Caco-2 (cell line): Measurements from ENCODE around the gene FMN1. TPM values are rescaled to one million over a fixed set of nuclear protein-coding genes. Genes with fewer than 3 reads are reported as not detected.

Source experiments
- BruUV-seq: library from RNA; stranded (reverse); fragments of 400-500 nt; replicated peaks from 2 replicates; lab custom pipeline; 2021; lab: Mats Ljungman, UMichigan
- CTCF ChIA-PET: fragments of 300-600 bp; sonication (Branson Sonifier 250); formaldehyde crosslinking; loops from one replicate; lab custom pipeline; 2022; ENCODE audit warnings: antibody characterized with exemption; lab: Charles Lee
- POLR2A ChIA-PET: fragments of 300-600 bp; sonication (Branson Sonifier 250); formaldehyde crosslinking; loops from one replicate; lab custom pipeline; 2022; ENCODE audit warnings: antibody characterized with exemption; lab: Charles Lee
- DNase-seq, 2 experiments: peaks; one replicate each; pipeline versions ENCODE4 v3.0.0 to v3.0.0-alpha.2; 2020 to 2022
- H3K27me3 ChIP-seq: replicated peaks from 2 replicates; pipeline ENCODE4 v1.6.0; 2011; ENCODE audit warnings: low read length; ENCODE audit not compliant: control insufficient read depth, insufficient read depth
- H3K36me3 ChIP-seq: 2 replicates; pipeline ENCODE4 v1.5.1; 2011; ENCODE audit warnings: low read length; ENCODE audit not compliant: control insufficient read depth, insufficient read depth
- H3K4me1 ChIP-seq: fragments of 250-450 bp; sonication (Bioruptor Pico); 2 replicates; pipeline ENCODE4 v1.5.1; 2020; ENCODE audit warnings: mild to moderate bottlenecking
- H3K4me3 ChIP-seq: 2 replicates; pipeline ENCODE4 v1.5.1; 2011; ENCODE audit warnings: low read depth, mild to moderate bottlenecking, control low read depth, low read length
- H3K9me3 ChIP-seq: fragments of 250-450 bp; sonication (Bioruptor Pico); 2 replicates; pipeline ENCODE4 v1.5.1; 2020; ENCODE audit warnings: mild to moderate bottlenecking, moderate library complexity
- H3K27ac Mint-ChIP-seq: one replicate; pipeline ENCODE4 v1.8.0; 2022; ENCODE audit warnings: mixed read lengths; ENCODE audit not compliant: unreplicated experiment
- H3K27me3 Mint-ChIP-seq: one replicate; pipeline ENCODE4 v1.8.0; 2022; ENCODE audit warnings: mixed read lengths; ENCODE audit not compliant: insufficient read depth, unreplicated experiment
- H3K36me3 Mint-ChIP-seq: one replicate; pipeline ENCODE4 v1.8.0; 2022; ENCODE audit warnings: mild to moderate bottlenecking, mixed read lengths; ENCODE audit not compliant: insufficient read depth, unreplicated experiment
- H3K4me1 Mint-ChIP-seq: one replicate; pipeline ENCODE4 v1.8.0; 2022; ENCODE audit warnings: low read depth, mixed read lengths; ENCODE audit not compliant: unreplicated experiment
- H3K4me3 Mint-ChIP-seq: one replicate; pipeline ENCODE4 v1.8.0; 2022; ENCODE audit warnings: mild to moderate bottlenecking, moderate library complexity, mixed read lengths; ENCODE audit not compliant: unreplicated experiment
- H3K9me3 Mint-ChIP-seq: one replicate; pipeline ENCODE4 v1.8.0; 2022; ENCODE audit warnings: mixed read lengths; ENCODE audit not compliant: unreplicated experiment
- CTCF ChIP-seq, 2 experiments: fragments of 200-600 bp in 1 of 2; IDR thresholded peaks; 1 replicate in 1 of 2; 2 replicates in 1 of 2; pipeline versions ENCODE4 v1.5.1 to v1.8.0; 2011 to 2022; ENCODE audit warnings: antibody characterized with exemption in 1 of 2, control low read depth in 1 of 2, inconsistent platforms in 1 of 2, low read depth in 1 of 2, low read length in 1 of 2, mild to moderate bottlenecking in 1 of 2, moderate library complexity in 1 of 2; ENCODE audit not compliant: insufficient read depth in 1 of 2, severe bottlenecking in 1 of 2, unreplicated experiment in 1 of 2
- intact Hi-C: fragments of 100-400 bp; cut with micrococcal nuclease; formaldehyde crosslinking; loops from one replicate; pipeline ENCODE4 v1.10.0; 2022; ENCODE audit not compliant: unreplicated experiment
- total RNA-seq: library from RNA; stranded (reverse); gene quantifications from 2 replicates; pipeline ENCODE4 v1.2.3, GENCODE V29; 2022

The FMN1 gene
- total RNA-seq, 1 experiment from 2014 or later: 1.6 TPM

DNA sequence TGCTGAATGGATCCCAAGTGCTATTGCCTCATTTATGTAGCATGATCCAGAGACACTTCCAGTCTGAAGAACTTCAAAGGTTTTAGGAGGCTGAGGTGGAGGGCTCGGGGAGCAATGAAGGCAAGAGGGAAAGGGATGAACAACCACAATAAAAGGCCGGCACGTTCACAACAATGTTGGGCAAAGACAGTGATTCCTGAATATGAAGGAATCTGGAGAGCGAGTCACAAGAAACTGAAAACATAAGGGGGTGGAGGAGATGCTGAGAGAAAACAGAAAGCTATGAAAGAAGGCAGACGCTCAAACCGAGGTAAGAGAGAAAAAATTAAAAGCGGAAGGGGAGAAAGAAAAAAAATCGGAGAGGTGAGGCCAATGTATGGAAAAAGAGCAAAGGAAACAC, 356.6 kb downstream of the FMN1 start:
- no TSS peak for BruUV-seq
- intact Hi-C loops: no loop called here
- ChIA-PET CTCF (no interaction called here), POLR2A (no interaction called here)
- Mint-ChIP-seq H3K27ac (no peak overlapping the region), H3K4me1 (no peaks in the 10 kb centered on the region), H3K27me3 (peaks cover 16% of the 10 kb centered on the region), H3K36me3 (no peaks in the 10 kb centered on the region), H3K4me3 (no peak overlapping the region), H3K9me3 (no peaks in the 10 kb centered on the region)
- Histone ChIP-seq H3K4me3 (no peak overlapping the region), H3K9me3 (no peaks in the 10 kb centered on the region), H3K4me1 (no peaks in the 10 kb centered on the region), H3K27me3 (no peaks in the 10 kb centered on the region), H3K36me3 (no peaks in the 10 kb centered on the region)
- no peak for DNase-seq
- no peak for TF ChIP-seq CTCF (IDR thresholded peaks at IDR 0.05; ENCODE audit: insufficient read depth in 1 of 2, low read depth in 1 of 2, low read length in 1 of 2, severe bottlenecking in 1 of 2, unreplicated experiment in 1 of 2)

DNA sequence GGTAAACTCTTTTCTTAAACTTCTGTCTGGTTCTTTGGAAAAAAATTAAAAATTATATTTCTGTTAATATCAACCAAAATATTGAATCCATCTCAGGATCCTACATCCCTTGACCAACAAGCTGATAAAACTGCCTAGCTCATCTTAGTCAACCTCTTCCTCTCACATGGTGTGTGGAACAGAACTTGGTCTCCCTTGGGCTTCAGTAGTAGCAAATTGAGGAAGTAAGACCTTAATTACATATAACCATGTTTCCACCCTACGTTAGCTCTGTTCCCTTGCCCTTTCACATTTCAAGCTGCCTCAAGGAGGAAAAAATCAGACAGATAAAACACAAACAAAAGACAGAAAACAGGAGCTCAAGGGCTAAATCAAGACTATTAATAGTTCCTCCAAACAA, 360.4 kb downstream of the FMN1 start:
- ChIA-PET CTCF (interaction anchor here (1.4 kb wide), 1 partner anchor 11 kb away, joined by 3 read pairs; no protein-coding TSS in a partner anchor), POLR2A (no interaction called here)
- no peaks in the 10 kb centered on the region for H3K9me3 Mint-ChIP-seq
- no peak for TF ChIP-seq CTCF (IDR thresholded peaks at IDR 0.05; ENCODE audit: insufficient read depth in 1 of 2, low read depth in 1 of 2, low read length in 1 of 2, severe bottlenecking in 1 of 2, unreplicated experiment in 1 of 2)
- Histone ChIP-seq H3K4me1 (no peaks in the 10 kb centered on the region), H3K4me3 (no peak overlapping the region), H3K27me3 (no peaks in the 10 kb centered on the region), H3K36me3 (no peaks in the 10 kb centered on the region), H3K9me3 (no peaks in the 10 kb centered on the region)
- no peak overlapping the region for H3K4me3 Mint-ChIP-seq
- H3K27ac Mint-ChIP-seq: no peak overlapping the region
- no TSS peak for BruUV-seq
- intact Hi-C loops: no loop called here
- H3K27me3 Mint-ChIP-seq: peaks cover 10% of the 10 kb centered on the region
- no peaks in the 10 kb centered on the region for H3K4me1 Mint-ChIP-seq
- no peak for DNase-seq
- no peaks in the 10 kb centered on the region for H3K36me3 Mint-ChIP-seq

DNA sequence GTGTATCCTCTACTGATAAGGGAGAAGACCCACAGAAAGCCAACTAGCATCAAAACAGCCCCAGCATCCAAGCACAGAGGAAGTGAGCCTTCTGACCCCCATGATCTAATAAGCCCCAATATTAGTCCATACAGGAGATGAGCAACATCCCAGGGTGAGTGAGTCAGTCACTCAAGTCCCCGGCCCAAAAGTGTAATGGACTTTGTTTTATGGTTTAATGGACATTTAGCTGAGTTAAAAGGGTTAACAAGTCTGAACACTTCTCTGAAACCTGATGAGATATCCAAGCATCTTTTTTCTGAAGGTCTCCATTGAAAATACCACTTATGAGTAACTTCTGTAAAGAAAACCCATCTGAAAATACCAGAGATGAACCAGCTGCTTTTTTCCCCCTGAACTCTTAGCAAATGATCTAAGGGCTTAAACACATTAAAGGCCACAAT, 361.1 kb downstream of the FMN1 start:
- Histone ChIP-seq H3K36me3 (no peaks in the 10 kb centered on the region), H3K9me3 (no peaks in the 10 kb centered on the region), H3K27me3 (no peaks in the 10 kb centered on the region), H3K4me3 (no peak overlapping the region), H3K4me1 (no peaks in the 10 kb centered on the region)
- intact Hi-C loops: no loop called here
- POLR2A ChIA-PET: interaction anchor here (0.5 kb wide), 1 partner anchor 104 kb away, joined by 3 read pairs; no protein-coding TSS in a partner anchor
- DNase-seq: no peak
- no peaks in the 10 kb centered on the region for H3K9me3 Mint-ChIP-seq
- CTCF ChIA-PET: interaction anchor here (1.4 kb wide), 1 partner anchor 11 kb away, joined by 3 read pairs; no protein-coding TSS in a partner anchor
- no peaks in the 10 kb centered on the region for H3K4me1 Mint-ChIP-seq
- peaks cover 7% of the 10 kb centered on the region for H3K27me3 Mint-ChIP-seq
- no peak for TF ChIP-seq CTCF (IDR thresholded peaks at IDR 0.05; ENCODE audit: insufficient read depth in 1 of 2, low read depth in 1 of 2, low read length in 1 of 2, severe bottlenecking in 1 of 2, unreplicated experiment in 1 of 2)
- no peak overlapping the region for H3K27ac Mint-ChIP-seq
- no peak overlapping the region for H3K4me3 Mint-ChIP-seq
- no TSS peak for BruUV-seq
- H3K36me3 Mint-ChIP-seq: no peaks in the 10 kb centered on the region
